Endothelial cell of umbilical vein (primary cell): ENCODE data around the gene DIP2C.

Experiments
- CTCF ChIP-seq, 2 donors: IDR thresholded peaks; 1 replicate in 1 of 2; 2 replicates in 1 of 2; pipeline ENCODE4 v1.5.1; 2011; ENCODE audit warnings: low read length in 2 of 2, mild to moderate bottlenecking in 2 of 2, moderate library complexity in 2 of 2, control low read depth in 1 of 2, inconsistent platforms in 1 of 2, low read depth in 1 of 2; ENCODE audit not compliant: insufficient read depth in 1 of 2; ENCODE audit errors: extremely low read depth in 1 of 2
- EZH2 ChIP-seq: IDR thresholded peaks from 2 replicates; pipeline ENCODE4 v1.6.1; 2012; ENCODE audit warnings: borderline replicate concordance, low read depth, mild to moderate bottlenecking, moderate library complexity, low read length, inconsistent platforms; ENCODE audit not compliant: severe bottlenecking
- JUN ChIP-seq: IDR thresholded peaks from 2 replicates; pipeline ENCODE4 v1.6.1; 2011; ENCODE audit warnings: borderline replicate concordance, low read depth; ENCODE audit not compliant: insufficient read length, insufficient read depth
- MAX ChIP-seq: IDR thresholded peaks from 2 replicates; pipeline ENCODE4 v1.6.1; 2011; ENCODE audit not compliant: insufficient read depth, insufficient read length
- MYC ChIP-seq: IDR thresholded peaks from one replicate; pipeline ENCODE4 v1.6.1; 2011; ENCODE audit warnings: mild to moderate bottlenecking, low read depth, low read length
- POLR2A ChIP-seq: IDR thresholded peaks from 2 replicates; pipeline ENCODE4 v1.6.1; 2012; ENCODE audit warnings: low read depth, mild to moderate bottlenecking, control low read depth, low read length
- POLR2AphosphoS5 ChIP-seq: IDR thresholded peaks from 2 replicates; pipeline ENCODE4 v1.6.1; 2012; ENCODE audit warnings: low read depth, mild to moderate bottlenecking, control low read depth, low read length, moderate library complexity; ENCODE audit not compliant: insufficient read depth

- no peak for TF ChIP-seq EZH2
- TF ChIP-seq POLR2A: no peak
- no peak for TF ChIP-seq CTCF (IDR thresholded peaks at IDR 0.05; ENCODE audit: extremely low read depth in 1 of 2, insufficient read depth in 1 of 2, low read depth in 1 of 2, low read length in 2 of 2)
- TF ChIP-seq MAX: no peak
- no peak for TF ChIP-seq MYC
- TF ChIP-seq POLR2AphosphoS5: no peak
- no peak for TF ChIP-seq JUN
Observed at GRCh38 chr10:418226-418625, 271.2 kb downstream of the DIP2C start.
